DND-41 (cell line): ENCODE results near the gene USP28.

Source experiments
- EZH2 ChIP-seq: IDR thresholded peaks from 3 replicates; pipeline ENCODE4 v1.6.1; 2012; ENCODE audit warnings: borderline replicate concordance, low read depth, mild to moderate bottlenecking, moderate library complexity, low read length, inconsistent platforms; ENCODE audit not compliant: severe bottlenecking
- TF ChIP-seq, protein P1 (sequence below): IDR thresholded peaks from 2 replicates; pipeline ENCODE4 v1.5.1; 2012; ENCODE audit warnings: borderline replicate concordance, low read length, moderate library complexity, mild to moderate bottlenecking; ENCODE audit not compliant: poor library complexity, severe bottlenecking; ENCODE audit errors: extremely low read depth

DNA sequence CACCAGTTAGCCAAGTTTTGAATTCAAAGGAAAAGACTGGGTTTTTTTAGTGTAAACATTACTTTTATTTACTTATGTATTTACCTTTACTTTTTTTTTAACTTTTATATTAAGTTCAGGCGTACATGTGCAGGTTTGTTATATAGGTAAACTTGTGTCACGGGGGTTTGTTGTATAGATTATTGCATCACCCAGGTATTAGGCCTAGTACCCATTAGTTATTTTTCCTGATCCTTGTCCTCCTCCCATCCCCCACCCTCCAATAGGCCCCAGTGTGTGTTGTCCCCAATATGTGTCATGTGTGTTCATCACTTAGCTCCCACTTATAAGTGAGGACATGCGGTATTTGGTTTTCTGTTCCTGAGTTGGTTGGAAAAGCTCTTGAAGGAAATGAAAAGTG is 122.4 kb downstream of the USP28 start:
- TF ChIP-seq, protein P1, sequence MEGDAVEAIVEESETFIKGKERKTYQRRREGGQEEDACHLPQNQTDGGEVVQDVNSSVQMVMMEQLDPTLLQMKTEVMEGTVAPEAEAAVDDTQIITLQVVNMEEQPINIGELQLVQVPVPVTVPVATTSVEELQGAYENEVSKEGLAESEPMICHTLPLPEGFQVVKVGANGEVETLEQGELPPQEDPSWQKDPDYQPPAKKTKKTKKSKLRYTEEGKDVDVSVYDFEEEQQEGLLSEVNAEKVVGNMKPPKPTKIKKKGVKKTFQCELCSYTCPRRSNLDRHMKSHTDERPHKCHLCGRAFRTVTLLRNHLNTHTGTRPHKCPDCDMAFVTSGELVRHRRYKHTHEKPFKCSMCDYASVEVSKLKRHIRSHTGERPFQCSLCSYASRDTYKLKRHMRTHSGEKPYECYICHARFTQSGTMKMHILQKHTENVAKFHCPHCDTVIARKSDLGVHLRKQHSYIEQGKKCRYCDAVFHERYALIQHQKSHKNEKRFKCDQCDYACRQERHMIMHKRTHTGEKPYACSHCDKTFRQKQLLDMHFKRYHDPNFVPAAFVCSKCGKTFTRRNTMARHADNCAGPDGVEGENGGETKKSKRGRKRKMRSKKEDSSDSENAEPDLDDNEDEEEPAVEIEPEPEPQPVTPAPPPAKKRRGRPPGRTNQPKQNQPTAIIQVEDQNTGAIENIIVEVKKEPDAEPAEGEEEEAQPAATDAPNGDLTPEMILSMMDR, result no peak
- TF ChIP-seq EZH2, result no peak
